ENCODE results near the gene ZBTB16. TPM values are rescaled to one million over a fixed set of nuclear protein-coding genes. Genes with fewer than 3 reads are reported as not detected.

ZBTB16 gene
- total RNA-seq, 4 donors from 2014 or later, result 25.5 to 302 (median 151) TPM

DNA sequence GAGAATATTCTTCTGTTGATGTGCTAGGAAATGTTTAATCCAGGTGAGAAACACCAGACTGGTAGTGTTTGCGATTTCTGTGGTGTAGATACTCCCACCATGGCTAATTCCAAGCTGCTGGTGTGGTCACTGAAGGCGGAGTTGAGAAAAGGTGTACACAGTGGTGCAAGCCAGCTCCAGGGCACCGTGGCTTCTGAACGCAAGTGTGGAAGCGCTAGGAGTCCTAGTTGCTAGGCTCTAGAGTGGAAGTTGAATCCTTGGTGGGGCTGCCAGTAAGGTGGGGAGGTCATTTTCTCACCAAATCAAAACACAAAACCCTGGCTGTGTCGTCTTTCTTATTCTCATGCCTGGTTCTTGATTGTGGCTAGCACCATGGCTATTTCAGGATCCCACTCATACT, 61.6 kb downstream of the ZBTB16 start:
- Histone ChIP-seq H3K4me3 (no peak overlapping the region), H3K36me3 (no peaks in the 10 kb centered on the region), H3K27me3 (no peaks in the 10 kb centered on the region), H3K9me3 (no peaks in the 10 kb centered on the region), H3K4me1 (peaks cover 0 to 14% of the 10 kb centered on the region in 2 donors), H3K27ac (no peak overlapping the region)
- TF ChIP-seq, protein P1, sequence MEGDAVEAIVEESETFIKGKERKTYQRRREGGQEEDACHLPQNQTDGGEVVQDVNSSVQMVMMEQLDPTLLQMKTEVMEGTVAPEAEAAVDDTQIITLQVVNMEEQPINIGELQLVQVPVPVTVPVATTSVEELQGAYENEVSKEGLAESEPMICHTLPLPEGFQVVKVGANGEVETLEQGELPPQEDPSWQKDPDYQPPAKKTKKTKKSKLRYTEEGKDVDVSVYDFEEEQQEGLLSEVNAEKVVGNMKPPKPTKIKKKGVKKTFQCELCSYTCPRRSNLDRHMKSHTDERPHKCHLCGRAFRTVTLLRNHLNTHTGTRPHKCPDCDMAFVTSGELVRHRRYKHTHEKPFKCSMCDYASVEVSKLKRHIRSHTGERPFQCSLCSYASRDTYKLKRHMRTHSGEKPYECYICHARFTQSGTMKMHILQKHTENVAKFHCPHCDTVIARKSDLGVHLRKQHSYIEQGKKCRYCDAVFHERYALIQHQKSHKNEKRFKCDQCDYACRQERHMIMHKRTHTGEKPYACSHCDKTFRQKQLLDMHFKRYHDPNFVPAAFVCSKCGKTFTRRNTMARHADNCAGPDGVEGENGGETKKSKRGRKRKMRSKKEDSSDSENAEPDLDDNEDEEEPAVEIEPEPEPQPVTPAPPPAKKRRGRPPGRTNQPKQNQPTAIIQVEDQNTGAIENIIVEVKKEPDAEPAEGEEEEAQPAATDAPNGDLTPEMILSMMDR (IDR thresholded peaks at IDR 0.05), result no peak
- no peak for TF ChIP-seq POLR2A (IDR thresholded peaks at IDR 0.05)
- intact Hi-C loops (cut with DNase I; ENCODE audit: low total_unique reads), result loop anchor here (10.0 kb wide), 1 partner anchor 56 kb away; no protein-coding TSS in a partner anchor
- DNase-seq, result no peak

DNA sequence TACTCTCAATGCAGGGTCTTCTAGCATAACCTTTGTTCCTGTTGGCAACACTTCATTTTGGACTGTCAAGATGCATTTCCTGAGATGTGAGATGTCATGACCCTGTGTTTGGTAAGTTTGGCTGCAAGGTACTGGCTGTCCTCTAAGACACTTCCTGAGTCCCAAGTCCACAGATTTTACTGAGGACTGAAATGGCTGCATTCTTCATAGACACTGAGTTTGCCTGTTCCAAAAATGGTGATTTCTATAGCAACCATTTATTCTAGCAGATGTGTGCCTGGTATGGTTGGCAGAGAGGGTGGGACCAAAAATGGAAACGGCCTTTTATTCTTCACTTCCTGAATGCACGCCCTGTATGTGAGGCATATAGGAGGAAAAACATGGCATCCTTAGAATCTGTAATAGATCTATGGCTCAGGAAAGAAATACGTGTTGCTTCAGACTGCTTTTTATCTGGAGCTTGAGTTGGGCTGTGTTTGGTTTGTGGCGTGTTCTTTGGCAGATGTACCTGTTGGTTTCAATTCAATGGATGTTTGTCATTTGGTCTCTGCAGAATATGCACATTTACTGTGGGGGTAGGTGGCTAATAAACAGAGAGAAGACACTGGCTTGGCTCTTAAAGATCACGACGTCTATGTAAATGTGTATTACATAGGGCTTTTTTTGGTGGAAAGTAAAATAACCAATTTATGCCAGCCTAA, 62.4 kb downstream of the ZBTB16 start:
- H3K27me3 ChIP-seq, result no peaks in the 10 kb centered on the region
- intact Hi-C loops (cut with DNase I; ENCODE audit: low total_unique reads), result loop anchor here (10.0 kb wide), 1 partner anchor 57 kb away; no protein-coding TSS in a partner anchor
- H3K36me3 ChIP-seq, result no peaks in the 10 kb centered on the region
- no peak overlapping the region for H3K27ac ChIP-seq
- peaks cover 0 to 14% of the 10 kb centered on the region in 2 donors for H3K4me1 ChIP-seq
- no peaks in the 10 kb centered on the region for H3K9me3 ChIP-seq
- DNase-seq, result no peak
- H3K4me3 ChIP-seq, result no peak overlapping the region
- no peak for TF ChIP-seq POLR2A (IDR thresholded peaks at IDR 0.05)
- TF ChIP-seq, protein P1 (IDR thresholded peaks at IDR 0.05), result no peak

DNA sequence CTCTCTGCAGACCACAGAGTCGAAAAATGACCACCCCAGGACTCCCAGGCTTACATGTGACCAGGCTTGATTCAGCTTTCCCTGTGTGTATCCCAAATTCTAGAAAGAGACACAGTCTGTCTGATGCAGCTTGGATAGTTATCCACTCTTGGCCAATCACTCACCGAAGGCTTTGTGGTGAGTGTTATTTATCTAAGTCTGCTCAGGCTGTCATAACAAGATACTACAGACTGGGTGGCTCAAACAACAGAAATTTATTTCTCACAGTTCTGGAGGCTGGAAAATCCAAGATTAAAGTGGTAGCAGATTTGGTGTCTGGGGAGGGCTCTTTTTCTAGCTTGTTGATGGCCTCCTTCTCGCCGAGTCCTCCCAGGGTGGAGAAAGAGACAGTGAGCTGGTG, 63.2 kb downstream of the ZBTB16 start:
- Histone ChIP-seq H3K4me1 (peaks cover 0 to 14% of the 10 kb centered on the region in 2 donors), H3K27ac (no peak overlapping the region), H3K36me3 (no peaks in the 10 kb centered on the region)

DNA sequence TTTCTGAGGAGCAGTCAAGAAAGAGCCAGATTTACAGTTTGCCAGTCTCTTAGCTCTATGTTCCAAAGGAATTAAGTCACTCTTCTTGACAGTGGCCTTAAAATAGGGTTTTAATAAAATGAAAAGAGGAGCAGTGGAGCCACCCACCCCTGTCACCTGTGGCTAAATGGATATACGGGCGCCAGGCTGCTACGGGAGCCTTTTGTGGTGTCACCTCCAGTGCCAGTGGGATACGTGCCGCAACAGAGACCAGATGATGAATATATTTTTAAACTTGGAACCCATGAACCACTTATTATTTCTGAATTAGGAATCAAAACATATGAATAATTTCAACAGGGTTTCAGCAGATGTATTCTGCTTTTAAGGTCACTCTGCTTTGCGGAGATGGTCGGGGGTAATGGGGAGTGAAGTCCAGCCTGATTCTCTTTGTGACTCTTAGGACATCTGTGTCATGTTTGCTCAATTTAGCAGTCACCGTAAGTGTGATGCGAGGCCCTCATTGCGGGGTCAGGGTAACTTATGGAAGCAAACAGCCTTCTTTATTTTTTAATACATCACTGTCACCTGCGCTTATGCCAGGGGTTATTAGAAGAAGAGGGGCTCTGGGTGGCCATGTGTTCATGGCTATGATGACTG, 64.3 kb downstream of the ZBTB16 start:
- intact Hi-C loops (cut with DNase I; ENCODE audit: low total_unique reads), result loop anchor here (10.0 kb wide), 1 partner anchor 59 kb away; no protein-coding TSS in a partner anchor
- no peak for DNase-seq
- TF ChIP-seq, protein P1 (IDR thresholded peaks at IDR 0.05), result no peak
- no peak for TF ChIP-seq POLR2A (IDR thresholded peaks at IDR 0.05)
- Histone ChIP-seq H3K27ac (no peak overlapping the region), H3K9me3 (no peaks in the 10 kb centered on the region), H3K36me3 (no peaks in the 10 kb centered on the region), H3K4me1 (peaks cover 7 to 14% of the 10 kb centered on the region in 2 donors), H3K27me3 (no peaks in the 10 kb centered on the region), H3K4me3 (no peak overlapping the region)

More for the DNA sequence above, 63.2 kb downstream of the ZBTB16 start:
- Histone ChIP-seq H3K4me3 (no peak overlapping the region), H3K9me3 (no peaks in the 10 kb centered on the region), H3K27me3 (no peaks in the 10 kb centered on the region)
- intact Hi-C loops (cut with DNase I; ENCODE audit: low total_unique reads), result loop anchor here (10.0 kb wide), 1 partner anchor 58 kb away; no protein-coding TSS in a partner anchor
- no peak for DNase-seq
- TF ChIP-seq POLR2A (IDR thresholded peaks at IDR 0.05), result no peak
- TF ChIP-seq, protein P1 (IDR thresholded peaks at IDR 0.05), result no peak

DNA sequence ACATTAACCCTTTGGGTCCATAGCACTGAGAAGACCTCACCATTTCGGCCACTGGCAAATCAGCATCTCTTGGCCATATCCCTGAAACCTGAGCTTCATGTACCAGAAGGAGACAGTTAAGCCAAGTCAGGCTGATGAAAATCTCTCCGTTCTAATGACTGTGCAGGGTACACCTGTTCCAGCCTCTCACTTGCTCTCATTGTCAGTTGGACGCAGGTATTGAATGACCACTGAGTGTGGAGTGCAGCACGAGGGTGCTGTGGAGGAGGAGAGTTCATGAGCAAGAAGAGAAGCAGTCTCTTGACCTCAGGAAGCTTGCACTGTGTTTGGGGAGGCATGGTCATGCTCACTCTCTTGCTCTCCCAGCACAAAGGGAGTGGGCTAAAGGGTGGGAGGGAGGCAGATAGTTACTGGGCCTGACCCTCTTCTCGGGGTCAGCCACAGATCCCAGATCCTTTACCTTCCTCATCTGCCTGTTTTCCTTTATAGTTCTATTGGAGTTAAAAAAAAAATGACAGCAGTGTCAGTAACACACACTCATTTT, 65.2 kb downstream of the ZBTB16 start:
- H3K27me3 ChIP-seq, result no peaks in the 10 kb centered on the region
- H3K9me3 ChIP-seq, result no peaks in the 10 kb centered on the region
- intact Hi-C loops (cut with DNase I; ENCODE audit: low total_unique reads), result loop anchor here (10.0 kb wide), 1 partner anchor 60 kb away; no protein-coding TSS in a partner anchor
- no peak for TF ChIP-seq POLR2A (IDR thresholded peaks at IDR 0.05)
- TF ChIP-seq, protein P1 (IDR thresholded peaks at IDR 0.05), result no peak
- DNase-seq, result no peak
- H3K4me3 ChIP-seq, result no peak overlapping the region
- H3K4me1 ChIP-seq, result peaks cover 8 to 14% of the 10 kb centered on the region in 2 donors
- no peak overlapping the region for H3K27ac ChIP-seq
- H3K36me3 ChIP-seq, result no peaks in the 10 kb centered on the region

Data from uterus (tissue), 4 donors.